H1 (cell line): ENCODE data around the gene ZNF219. TPM values are rescaled to one million over a fixed set of nuclear protein-coding genes. Genes with fewer than 3 reads are reported as not detected.

Source experiments
- CHD2 ChIP-seq: IDR thresholded peaks from 2 replicates; pipeline ENCODE4 v1.6.1; 2012; ENCODE audit warnings: low read length, improper control_type of control experiment
- CHD7 ChIP-seq: fragments of 300-600 bp; sonication (generic); IDR thresholded peaks from 2 replicates; pipeline ENCODE4 v1.7.1; 2012; ENCODE audit warnings: low read length, moderate library complexity, mild to moderate bottlenecking, inconsistent platforms; ENCODE audit not compliant: insufficient replicate concordance
- E2F6 ChIP-seq: IDR thresholded peaks from 2 replicates; pipeline ENCODE4 v1.6.1; 2012; ENCODE audit warnings: inconsistent platforms
- GABPA ChIP-seq: IDR thresholded peaks from 2 replicates; pipeline ENCODE4 v1.6.1; 2011; ENCODE audit warnings: mild to moderate bottlenecking, low read length, moderate library complexity, borderline replicate concordance; ENCODE audit not compliant: insufficient read depth
- POLR2A ChIP-seq, 2 experiments: IDR thresholded peaks; 1 replicate in 1 of 2; 2 replicates in 1 of 2; pipeline ENCODE4 v1.6.1; 2011; ENCODE audit warnings: low read depth in 2 of 2, low read length in 2 of 2, mild to moderate bottlenecking in 2 of 2; ENCODE audit errors: control extremely low read depth in 1 of 2
- SUZ12 ChIP-seq: fragments of 200-600 bp; sonication (generic); IDR thresholded peaks from 2 replicates; pipeline ENCODE4 v1.6.1; 2012; ENCODE audit warnings: mild to moderate bottlenecking, inconsistent platforms, low read length, moderate library complexity, mixed read lengths
- TCF12 ChIP-seq: IDR thresholded peaks from 2 replicates; pipeline ENCODE4 v1.6.1; 2011; ENCODE audit warnings: low read depth, mild to moderate bottlenecking, low read length
- polyA plus RNA-seq, 7 experiments: library from polyadenylated mRNA; depleted of rRNA in 3 of 7; stranded (reverse) in 5 of 7; unstranded in 2 of 7; fragments of >200 nt in 5 of 7; fragments of 200-250 nt in 2 of 7; gene quantifications; 1 replicate in 5 of 7; 2 replicates in 1 of 7; 4 replicates in 1 of 7; pipeline versions ENCODE4 v1.2.1 to v1.2.3, GENCODE V29; 2011 to 2013; ENCODE audit warnings: missing spikeins in 2 of 7, mixed read lengths in 2 of 7
- total RNA-seq: library from RNA; stranded (reverse); fragmentation: NEBNext Ultra II Directional; extraction: Animal tissue kit (Norgen Biotek cat#: 25700); gene quantifications from 2 replicates; pipeline ENCODE4 v1.2.1, GENCODE V29; 2021

Gene ZNF219
- total and polyA plus RNA-seq, 2 of the 8 experiments (the other 6 are each of a cell fraction or from before 2014, with no cell fraction given) = 113 to 160 TPM

GRCh38 chr14:21089271-21089670, 9.2 kb downstream of the ZNF219 start (continued):
- TF ChIP-seq CHD7 (no peak), CHD2 (no peak), E2F6 (no peak), POLR2A (IDR thresholded peaks at IDR 0.05; ENCODE audit: control extremely low read depth in 1 of 2, low read depth in 2 of 2, low read length in 2 of 2) (no peak), GABPA (no peak), SUZ12 (no peak), TCF12 (no peak)
